ENCODE data around the gene C22orf15.

C22orf15 gene

DNA sequence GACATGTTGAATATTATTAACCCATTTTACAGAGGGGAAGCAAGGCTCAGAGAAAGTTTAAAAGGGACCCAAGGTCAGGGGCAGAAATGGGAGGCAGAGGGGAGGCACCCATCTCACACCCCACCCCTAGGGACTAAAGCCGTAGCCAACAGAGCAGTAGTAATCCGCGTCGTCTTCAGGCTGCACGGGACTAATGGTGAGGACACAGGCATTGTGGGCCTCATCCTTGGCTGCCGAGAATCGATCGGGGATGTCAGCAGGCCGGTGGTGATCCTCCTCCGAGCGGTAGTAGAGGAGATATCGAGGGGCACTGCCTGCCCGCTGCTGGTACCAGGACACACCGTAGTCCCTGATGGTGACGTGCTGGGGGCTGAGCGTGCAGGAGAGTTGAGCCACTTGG lies 10.0 kb upstream of the C22orf15 start:
- DNase-seq (ENCODE audit: low spot score) (no peak), ATAC-seq (ENCODE audit: low read depth) (no peak)
- Histone ChIP-seq H3K9me3 (ENCODE audit: severe bottlenecking) (no peaks in the 10 kb centered on the region), H3K4me1 (ENCODE audit: insufficient read depth, poor library complexity, severe bottlenecking) (peaks cover 7% of the 10 kb centered on the region), H3K36me3 (ENCODE audit: low read depth) (no peaks in the 10 kb centered on the region), H3K27me3 (ENCODE audit: insufficient read depth, poor library complexity, severe bottlenecking) (no peaks in the 10 kb centered on the region), H3K27ac (ENCODE audit: poor library complexity, severe bottlenecking) (no peak overlapping the region), H3K4me3 (ENCODE audit: severe bottlenecking) (no peak overlapping the region)
- TF ChIP-seq, protein P1, sequence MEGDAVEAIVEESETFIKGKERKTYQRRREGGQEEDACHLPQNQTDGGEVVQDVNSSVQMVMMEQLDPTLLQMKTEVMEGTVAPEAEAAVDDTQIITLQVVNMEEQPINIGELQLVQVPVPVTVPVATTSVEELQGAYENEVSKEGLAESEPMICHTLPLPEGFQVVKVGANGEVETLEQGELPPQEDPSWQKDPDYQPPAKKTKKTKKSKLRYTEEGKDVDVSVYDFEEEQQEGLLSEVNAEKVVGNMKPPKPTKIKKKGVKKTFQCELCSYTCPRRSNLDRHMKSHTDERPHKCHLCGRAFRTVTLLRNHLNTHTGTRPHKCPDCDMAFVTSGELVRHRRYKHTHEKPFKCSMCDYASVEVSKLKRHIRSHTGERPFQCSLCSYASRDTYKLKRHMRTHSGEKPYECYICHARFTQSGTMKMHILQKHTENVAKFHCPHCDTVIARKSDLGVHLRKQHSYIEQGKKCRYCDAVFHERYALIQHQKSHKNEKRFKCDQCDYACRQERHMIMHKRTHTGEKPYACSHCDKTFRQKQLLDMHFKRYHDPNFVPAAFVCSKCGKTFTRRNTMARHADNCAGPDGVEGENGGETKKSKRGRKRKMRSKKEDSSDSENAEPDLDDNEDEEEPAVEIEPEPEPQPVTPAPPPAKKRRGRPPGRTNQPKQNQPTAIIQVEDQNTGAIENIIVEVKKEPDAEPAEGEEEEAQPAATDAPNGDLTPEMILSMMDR (IDR thresholded peaks at IDR 0.05; ENCODE audit: poor library complexity, severe bottlenecking): no peak

DNA sequence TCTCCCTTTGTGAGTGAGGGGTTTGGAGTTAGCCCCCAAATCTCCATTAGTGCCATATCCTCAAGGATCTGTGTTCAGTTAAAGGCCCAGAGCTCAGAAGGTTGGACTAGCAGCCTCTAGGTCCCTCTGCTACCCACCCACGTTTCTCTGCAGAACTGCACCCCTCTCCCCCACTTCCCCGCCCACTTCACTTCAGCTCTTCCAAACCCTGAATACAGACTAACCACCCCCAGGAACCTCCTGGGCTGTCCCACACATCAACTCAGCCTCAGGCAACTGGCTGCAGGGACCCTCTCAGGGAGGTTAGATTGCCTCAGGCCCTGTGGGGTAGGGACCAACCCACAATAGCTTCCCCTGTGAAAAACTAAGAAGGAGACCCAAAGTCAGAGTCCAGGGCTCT lies 9.4 kb upstream of the C22orf15 start:
- Histone ChIP-seq H3K9me3 (ENCODE audit: severe bottlenecking) (no peaks in the 10 kb centered on the region), H3K36me3 (ENCODE audit: low read depth) (no peaks in the 10 kb centered on the region), H3K4me3 (ENCODE audit: severe bottlenecking) (no peak overlapping the region), H3K27ac (ENCODE audit: poor library complexity, severe bottlenecking) (no peak overlapping the region), H3K27me3 (ENCODE audit: insufficient read depth, poor library complexity, severe bottlenecking) (no peaks in the 10 kb centered on the region), H3K4me1 (ENCODE audit: insufficient read depth, poor library complexity, severe bottlenecking) (peaks cover 7% of the 10 kb centered on the region)
- DNase-seq (ENCODE audit: low spot score): no peak
- TF ChIP-seq, protein P1 (IDR thresholded peaks at IDR 0.05; ENCODE audit: poor library complexity, severe bottlenecking): no peak
- ATAC-seq (ENCODE audit: low read depth): no peak

DNA sequence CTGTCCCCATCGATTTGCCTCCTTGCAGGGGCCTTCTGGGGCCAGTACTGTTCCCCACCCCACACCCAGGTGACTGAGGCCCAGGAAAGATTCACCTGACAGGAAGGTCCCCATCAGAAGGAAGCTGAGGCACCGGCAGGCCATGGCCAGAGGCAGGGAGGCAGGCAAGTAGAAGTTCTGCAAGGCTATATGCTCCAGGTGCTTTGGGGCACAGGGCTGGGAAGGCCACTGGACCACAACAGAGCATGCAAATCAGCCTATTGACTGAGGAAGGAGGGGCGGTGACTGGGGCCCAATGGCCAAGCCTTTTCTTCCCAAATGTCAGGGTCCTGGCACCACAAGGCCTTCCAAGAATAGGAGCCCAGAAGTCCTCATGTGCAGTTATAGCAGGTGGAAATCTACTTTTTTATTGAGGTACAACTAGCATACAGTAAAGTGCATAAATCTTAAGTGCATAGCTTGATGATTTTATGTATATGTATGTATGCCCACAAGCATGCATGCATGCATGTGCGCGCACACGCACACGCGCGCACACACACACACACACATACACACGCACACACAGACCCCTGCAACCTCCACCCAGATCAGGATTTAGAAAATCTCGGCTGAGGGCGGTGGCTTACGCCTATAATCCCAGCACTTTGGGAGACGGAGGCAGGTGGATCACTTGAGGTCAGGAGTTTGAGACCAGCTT lies 8.4 kb upstream of the C22orf15 start, which contains the start of gene VPREB3:
Gene VPREB3 (minus strand): TSS at position 206 of the 700 bp plus-strand sequence. CDS start 62 bp downstream, at position 144.
- Histone ChIP-seq H3K4me1 (ENCODE audit: insufficient read depth, poor library complexity, severe bottlenecking) (peaks cover 7% of the 10 kb centered on the region), H3K9me3 (ENCODE audit: severe bottlenecking) (no peaks in the 10 kb centered on the region), H3K4me3 (ENCODE audit: severe bottlenecking) (no peak within 1 kb of the TSS), H3K27me3 (ENCODE audit: insufficient read depth, poor library complexity, severe bottlenecking) (no peaks in the 10 kb centered on the region), H3K27ac (ENCODE audit: poor library complexity, severe bottlenecking) (no peak within 1 kb of the TSS), H3K36me3 (ENCODE audit: low read depth) (no peaks in the 10 kb centered on the region)
- DNase-seq (ENCODE audit: low spot score) (no peak), ATAC-seq (ENCODE audit: low read depth) (no peak)
- TF ChIP-seq, protein P1 (IDR thresholded peaks at IDR 0.05; ENCODE audit: poor library complexity, severe bottlenecking): no peak

DNA sequence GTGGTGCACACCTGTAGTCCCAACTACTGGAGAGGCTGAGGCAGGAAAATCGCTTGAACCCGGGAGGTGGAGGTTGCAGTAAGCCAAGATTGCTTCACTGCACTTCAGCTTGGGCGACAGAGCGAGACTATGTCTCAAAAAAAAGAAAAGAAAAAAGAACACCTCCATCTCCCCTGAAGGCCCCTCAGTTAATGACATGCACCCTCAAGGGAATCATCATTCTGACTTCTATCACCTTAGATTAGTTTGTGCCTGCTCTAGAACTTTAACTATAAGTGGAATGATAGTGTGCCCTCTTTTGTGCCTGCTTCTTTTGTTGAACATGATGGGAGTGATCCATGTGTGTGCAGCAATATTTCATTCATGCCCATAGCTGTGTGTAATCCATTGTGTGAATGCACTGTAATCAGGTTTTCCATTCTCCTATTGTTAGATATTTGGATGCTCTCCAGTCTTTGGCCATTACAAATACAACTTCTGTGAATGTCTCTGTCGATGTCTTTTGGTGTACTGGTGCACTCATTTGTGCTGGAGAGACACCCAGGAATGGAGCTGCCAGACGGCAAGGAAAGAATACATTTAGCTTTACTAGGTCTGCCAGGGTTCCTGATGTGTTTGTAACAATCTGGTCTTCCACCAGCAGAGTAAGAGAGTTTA lies 7.7 kb upstream of the C22orf15 start:
- Histone ChIP-seq H3K9me3 (ENCODE audit: severe bottlenecking) (no peaks in the 10 kb centered on the region), H3K4me1 (ENCODE audit: insufficient read depth, poor library complexity, severe bottlenecking) (peaks cover 3% of the 10 kb centered on the region), H3K4me3 (ENCODE audit: severe bottlenecking) (no peak overlapping the region), H3K36me3 (ENCODE audit: low read depth) (no peaks in the 10 kb centered on the region), H3K27me3 (ENCODE audit: insufficient read depth, poor library complexity, severe bottlenecking) (no peaks in the 10 kb centered on the region), H3K27ac (ENCODE audit: poor library complexity, severe bottlenecking) (no peak overlapping the region)
- ATAC-seq (ENCODE audit: low read depth): no peak
- no peak for DNase-seq (ENCODE audit: low spot score)
- TF ChIP-seq, protein P1 (IDR thresholded peaks at IDR 0.05; ENCODE audit: poor library complexity, severe bottlenecking): no peak

DNA sequence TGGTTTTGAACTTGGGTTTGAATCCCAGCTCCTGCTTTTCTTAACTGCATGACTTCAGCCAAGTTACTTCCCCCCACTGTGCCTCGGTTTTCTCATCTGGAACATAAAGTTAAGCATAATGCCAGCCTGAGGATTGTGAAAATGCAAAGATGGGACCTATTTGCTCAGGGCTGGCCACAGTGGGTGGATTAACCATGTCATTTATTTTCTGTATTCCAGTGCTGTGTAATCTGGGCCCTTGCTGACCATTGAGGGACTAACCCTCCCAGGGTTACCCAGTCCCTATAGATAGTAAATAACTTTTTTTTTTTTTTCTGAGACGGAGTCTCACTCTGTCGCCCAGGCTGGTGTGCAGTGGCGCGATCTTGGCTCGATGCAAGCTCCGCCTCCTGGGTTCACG lies 7.1 kb upstream of the C22orf15 start:
- DNase-seq (ENCODE audit: low spot score) (no peak), ATAC-seq (ENCODE audit: low read depth) (no peak)
- Histone ChIP-seq H3K4me1 (ENCODE audit: insufficient read depth, poor library complexity, severe bottlenecking) (peaks cover 3% of the 10 kb centered on the region), H3K27me3 (ENCODE audit: insufficient read depth, poor library complexity, severe bottlenecking) (no peaks in the 10 kb centered on the region), H3K27ac (ENCODE audit: poor library complexity, severe bottlenecking) (no peak overlapping the region), H3K36me3 (ENCODE audit: low read depth) (no peaks in the 10 kb centered on the region), H3K9me3 (ENCODE audit: severe bottlenecking) (no peaks in the 10 kb centered on the region), H3K4me3 (ENCODE audit: severe bottlenecking) (no peak overlapping the region)
- TF ChIP-seq, protein P1 (IDR thresholded peaks at IDR 0.05; ENCODE audit: poor library complexity, severe bottlenecking): no peak
